ENCODE results near the gene NRF1. TPM values are rescaled to one million over a fixed set of nuclear protein-coding genes. Genes with fewer than 3 reads are reported as not detected.

The NRF1 gene
- total and polyA plus RNA-seq, 2 of the 8 experiments (the other 6 are each of a cell fraction or from before 2014, with no cell fraction given), result 18.2 to 21.4 TPM

GRCh38 chr7:129782818-129783583 is 171.5 kb downstream of the NRF1 start (continued):
- peak; percentile 46; the same call in 1 of the 2 replicates for TF ChIP-seq USF2 (IDR thresholded peaks at IDR 0.05; ENCODE audit: low read length)
- TF ChIP-seq MAX (IDR thresholded peaks at IDR 0.05), result peak; percentile 97
- no peak for TF ChIP-seq CTBP2 (IDR thresholded peaks at IDR 0.05; ENCODE audit: borderline replicate concordance, insufficient read depth, insufficient read length, low read length)
- TF ChIP-seq SAP30 (IDR thresholded peaks at IDR 0.05; ENCODE audit: insufficient read depth, insufficient replicate concordance, low read length), result no peak
- TF ChIP-seq SP1 (IDR thresholded peaks at IDR 0.05; ENCODE audit: low read depth, low read length), result no peak
- TF ChIP-seq NANOG (IDR thresholded peaks at IDR 0.05; ENCODE audit: insufficient read depth, low read depth, low read length, poor library complexity, severe bottlenecking), result no peak
- no peak for TF ChIP-seq SP4 (IDR thresholded peaks at IDR 0.05; ENCODE audit: low read length)
